HAP-1 (cell line): ENCODE results near the gene LRRC8B.

Experiments used
- DNase-seq, 2 experiments: peaks; one replicate each; pipeline ENCODE4 v3.0.0-alpha.2; 2016 to 2020; ENCODE audit warnings: low spot score in 2 of 2
- H3K27me3 ChIP-seq: fragments of 250-450 bp; sonication (Bioruptor Pico); 2 replicates; pipeline ENCODE4 v1.5.1; 2020; ENCODE audit warnings: low read depth, mild to moderate bottlenecking, moderate library complexity
- H3K36me3 ChIP-seq: fragments of 250-450 bp; sonication (Bioruptor Pico); replicated peaks from 2 replicates; pipeline ENCODE4 v1.5.1; 2020; ENCODE audit warnings: mild to moderate bottlenecking
- H3K4me1 ChIP-seq: fragments of 250-450 bp; sonication (Bioruptor Pico); 2 replicates; pipeline ENCODE4 v1.5.1; 2020; ENCODE audit warnings: mild to moderate bottlenecking
- H3K4me3 ChIP-seq: fragments of 250-450 bp; sonication (Bioruptor Pico); 2 replicates; pipeline ENCODE4 v1.5.1; 2020; ENCODE audit warnings: mild to moderate bottlenecking, moderate library complexity
- H3K9me3 ChIP-seq: fragments of 250-450 bp; sonication (Bioruptor Pico); 2 replicates; pipeline ENCODE4 v1.5.1; 2020; ENCODE audit warnings: mild to moderate bottlenecking, moderate library complexity
- in situ Hi-C: fragments of 300-500 bp; cut with MboI; formaldehyde crosslinking; loops from 3 replicates; pipeline ENCODE4 v1.14.3; 2020; ENCODE audit warnings: low sequenced_read_pairs, inconsistent platforms, mixed read lengths

Gene LRRC8B

DNA sequence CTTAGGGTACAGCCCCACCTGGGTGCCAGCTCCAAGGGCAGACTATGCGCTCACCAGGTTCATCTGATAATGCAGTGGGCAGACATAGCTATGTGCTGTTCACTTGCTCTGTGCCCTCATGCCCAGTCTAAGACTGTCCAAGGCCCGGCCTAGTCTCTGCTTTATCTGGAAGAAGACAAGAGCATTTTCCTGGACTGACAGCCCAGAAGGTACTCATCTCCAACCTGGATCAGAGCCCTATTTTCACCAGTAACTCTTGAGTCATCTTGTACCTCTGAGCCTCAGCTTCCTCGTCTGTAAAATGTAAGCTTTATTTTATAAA, 79.7 kb downstream of the LRRC8B start:
- Histone ChIP-seq H3K27me3 (no peaks in the 10 kb centered on the region), H3K9me3 (no peaks in the 10 kb centered on the region), H3K4me1 (peaks cover 5% of the 10 kb centered on the region), H3K4me3 (no peak overlapping the region), H3K36me3 (no peaks in the 10 kb centered on the region)
- in situ Hi-C loops = no loop called here
- no peak for DNase-seq

DNA sequence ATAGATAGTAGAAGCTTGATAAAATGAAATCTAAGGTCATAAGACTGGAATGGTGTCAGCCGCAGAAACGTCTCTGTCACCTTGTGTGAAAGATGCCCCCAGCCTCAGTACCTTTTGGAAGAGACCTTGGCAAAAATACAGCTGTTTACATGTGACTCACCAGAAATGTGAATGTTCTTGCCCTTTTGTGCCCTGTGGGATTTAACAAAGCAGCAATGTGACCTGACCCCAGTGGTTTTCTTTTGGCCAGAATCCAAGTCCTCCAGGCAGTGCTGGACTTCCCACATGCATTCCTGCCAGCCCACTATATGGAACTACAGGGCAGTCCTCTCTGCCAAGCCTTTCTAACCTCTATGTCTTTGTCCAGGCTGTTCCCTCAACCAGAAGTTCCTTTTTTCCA, 81.1 kb downstream of the LRRC8B start:
- peak in 1 of 2 experiments; percentile 22 for DNase-seq
- Histone ChIP-seq H3K36me3 (no peaks in the 10 kb centered on the region), H3K27me3 (no peaks in the 10 kb centered on the region), H3K9me3 (no peaks in the 10 kb centered on the region), H3K4me3 (no peak overlapping the region), H3K4me1 (no peaks in the 10 kb centered on the region)
- in situ Hi-C loops = no loop called here

DNA sequence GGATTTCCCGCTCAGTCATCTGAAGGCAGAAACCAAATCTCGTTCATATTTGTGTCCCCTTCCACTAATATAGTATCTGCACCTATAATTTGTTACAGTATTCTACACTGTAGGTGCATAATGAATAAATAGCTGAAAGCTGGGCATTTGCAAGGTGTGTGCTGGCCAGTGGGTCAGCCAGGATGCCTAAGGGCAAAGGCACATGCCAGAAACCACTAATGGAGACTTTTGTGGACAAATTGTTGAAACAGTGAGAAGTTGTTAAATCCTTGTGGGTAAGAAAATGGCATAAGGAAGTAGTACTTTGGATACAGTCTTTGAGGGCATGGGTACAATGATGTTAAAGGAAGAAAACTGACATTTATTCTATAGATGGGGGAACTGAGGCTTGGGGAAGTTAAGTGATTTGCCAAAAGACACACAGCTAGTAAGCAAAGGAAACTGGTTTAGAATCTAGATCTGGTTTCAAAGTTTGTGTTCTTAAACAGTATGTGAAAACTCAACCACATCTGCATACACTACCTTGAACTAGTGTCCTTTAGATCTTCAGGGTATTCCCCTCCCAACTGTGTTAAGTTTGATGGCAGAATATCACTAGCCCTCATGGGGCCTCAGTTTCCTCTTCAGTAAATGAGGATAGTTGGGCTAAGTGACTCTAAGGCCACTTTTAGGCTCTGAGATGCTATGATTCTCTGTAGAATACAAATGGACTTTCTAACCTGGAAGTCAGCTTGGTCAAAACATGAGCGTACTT, 81.8 kb downstream of the LRRC8B start:
- Histone ChIP-seq H3K4me1 (no peaks in the 10 kb centered on the region), H3K9me3 (no peaks in the 10 kb centered on the region), H3K4me3 (no peak overlapping the region), H3K27me3 (no peaks in the 10 kb centered on the region), H3K36me3 (no peaks in the 10 kb centered on the region)
- no peak for DNase-seq
- in situ Hi-C loops = no loop called here

DNA sequence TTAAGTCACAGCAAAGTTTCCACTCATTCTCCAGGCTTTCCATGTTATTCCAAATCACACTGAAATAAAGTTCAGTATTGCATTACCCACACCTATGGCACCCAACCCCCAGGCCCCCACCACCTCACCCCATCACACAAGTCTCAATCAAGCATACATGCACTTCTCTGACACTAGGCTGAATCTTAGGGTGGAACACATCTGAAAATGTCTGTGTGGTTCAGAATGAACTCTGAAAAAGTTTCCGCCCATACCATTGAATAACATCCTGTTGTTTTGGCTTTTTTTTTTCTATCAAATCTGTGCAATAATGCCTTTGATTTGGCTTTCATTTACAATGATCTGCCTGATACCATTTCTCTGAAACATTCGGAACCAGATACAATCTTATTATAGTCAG, 82.5 kb downstream of the LRRC8B start:
- Histone ChIP-seq H3K9me3 (no peaks in the 10 kb centered on the region), H3K27me3 (no peaks in the 10 kb centered on the region), H3K4me1 (peaks cover 4% of the 10 kb centered on the region), H3K36me3 (no peaks in the 10 kb centered on the region), H3K4me3 (no peak overlapping the region)
- in situ Hi-C loops = no loop called here
- no peak for DNase-seq

DNA sequence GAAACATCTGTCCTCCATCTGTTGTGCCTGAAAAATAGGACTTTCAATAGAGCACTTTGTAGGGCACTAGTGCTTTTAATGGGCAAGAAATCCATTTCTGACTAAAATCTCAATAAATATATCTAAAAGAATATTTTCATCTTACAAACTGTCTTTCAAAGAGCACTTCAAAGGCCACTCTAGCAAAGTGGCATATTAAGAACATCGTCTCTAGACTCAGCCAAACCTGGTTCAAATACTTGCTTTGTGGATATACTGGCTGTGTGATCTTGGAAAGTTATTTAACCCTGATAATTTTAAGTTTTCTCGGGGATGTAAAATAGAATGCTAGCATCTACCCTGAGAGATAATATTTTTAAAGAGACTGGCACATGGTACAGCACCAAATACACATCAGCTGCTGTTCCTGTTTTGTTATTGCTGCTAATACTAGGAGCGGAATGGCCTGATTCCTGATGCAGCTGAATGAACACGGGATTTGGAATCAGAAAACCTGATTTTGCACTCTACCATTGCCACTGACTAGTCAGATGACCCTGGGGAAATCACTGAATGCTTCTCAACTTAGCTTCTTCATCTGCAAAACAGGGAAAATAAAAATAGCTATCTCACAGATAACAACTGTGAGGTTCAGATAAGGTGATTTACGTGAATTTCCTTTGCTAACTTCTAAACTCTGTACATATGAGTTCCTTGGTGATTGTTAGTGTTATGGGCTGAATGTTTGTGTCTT, 83.1 kb downstream of the LRRC8B start:
- Histone ChIP-seq H3K36me3 (no peaks in the 10 kb centered on the region), H3K9me3 (no peaks in the 10 kb centered on the region), H3K4me1 (peaks cover 5% of the 10 kb centered on the region), H3K27me3 (no peaks in the 10 kb centered on the region), H3K4me3 (no peak overlapping the region)
- DNase-seq = no peak
- in situ Hi-C loops = no loop called here

DNA sequence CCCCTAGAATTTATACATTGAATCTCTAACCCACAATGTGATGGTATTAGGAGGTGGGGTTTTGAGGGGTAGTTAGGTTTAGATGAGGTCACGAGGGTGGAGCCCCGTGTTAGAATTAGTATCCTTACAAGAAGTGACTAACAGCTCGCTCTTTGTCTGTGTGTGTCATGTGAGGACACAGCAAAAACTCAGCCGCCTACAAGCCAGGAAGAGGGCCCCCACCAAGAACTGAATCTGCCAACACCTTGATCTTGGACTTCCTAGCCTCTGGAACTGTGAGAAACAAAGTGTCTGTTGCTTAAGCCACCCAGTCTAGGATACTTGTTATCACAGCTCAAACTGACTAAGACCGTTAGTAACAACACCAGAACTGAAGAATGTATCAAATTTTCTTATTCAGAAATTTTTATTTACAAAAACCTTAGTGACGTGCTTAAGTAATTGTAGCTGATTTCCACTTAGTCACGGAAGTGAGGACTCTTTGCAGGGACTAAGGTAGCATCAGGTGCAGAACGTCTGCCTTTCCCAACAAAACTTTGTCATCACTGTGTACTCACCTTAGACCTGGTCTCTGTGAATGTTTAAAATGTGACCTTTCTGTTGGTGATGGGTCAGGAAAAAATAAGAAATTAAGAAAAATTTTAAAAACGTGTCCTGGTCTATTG, 83.8 kb downstream of the LRRC8B start:
- in situ Hi-C loops = no loop called here

DNA sequence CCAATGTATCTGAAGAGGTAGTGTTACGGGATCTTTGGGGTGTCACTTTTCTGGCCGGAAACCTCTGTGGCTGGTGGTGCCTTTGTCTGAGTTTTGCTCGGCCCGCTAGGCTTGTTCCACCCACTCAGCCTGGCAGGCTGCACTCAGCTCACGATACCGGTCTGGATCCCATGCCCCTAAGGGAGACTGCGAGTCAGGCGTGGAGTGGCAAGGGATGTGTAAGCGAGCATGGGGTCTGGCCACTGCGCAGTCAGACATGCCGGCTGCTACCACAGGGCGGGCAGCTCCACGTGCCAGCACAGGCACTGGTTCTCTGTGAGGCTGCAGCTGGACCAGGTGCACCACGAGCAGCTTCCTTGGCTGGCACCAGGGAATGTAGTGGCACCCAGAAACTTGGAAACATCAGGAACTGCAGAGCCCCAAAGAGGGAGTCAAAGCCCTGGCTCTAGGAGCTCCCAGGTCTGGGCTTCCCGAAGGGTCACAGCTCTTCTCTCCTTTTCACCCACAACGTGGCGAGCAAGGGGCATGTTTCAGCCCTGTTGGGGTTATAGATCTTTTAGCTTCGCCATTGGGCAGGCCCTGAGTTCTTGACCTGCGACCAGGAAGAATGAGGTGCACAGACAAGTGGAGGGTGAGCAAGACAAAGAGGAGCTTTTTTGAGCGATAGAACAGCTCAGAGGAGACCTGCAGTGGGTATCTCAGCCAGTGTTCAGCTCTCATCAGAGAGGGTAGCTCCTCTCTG, 84.5 kb downstream of the LRRC8B start:
- Histone ChIP-seq H3K27me3 (no peaks in the 10 kb centered on the region), H3K4me3 (no peak overlapping the region), H3K4me1 (peaks cover 5% of the 10 kb centered on the region), H3K36me3 (no peaks in the 10 kb centered on the region), H3K9me3 (no peaks in the 10 kb centered on the region)
- no peak for DNase-seq
- in situ Hi-C loops = no loop called here

More for the DNA sequence above, 83.8 kb downstream of the LRRC8B start:
- H3K27me3 ChIP-seq = no peaks in the 10 kb centered on the region
- no peak for DNase-seq
- H3K4me3 ChIP-seq = no peak overlapping the region
- H3K36me3 ChIP-seq = no peaks in the 10 kb centered on the region
- H3K4me1 ChIP-seq = peaks cover 5% of the 10 kb centered on the region
- no peaks in the 10 kb centered on the region for H3K9me3 ChIP-seq

DNA sequence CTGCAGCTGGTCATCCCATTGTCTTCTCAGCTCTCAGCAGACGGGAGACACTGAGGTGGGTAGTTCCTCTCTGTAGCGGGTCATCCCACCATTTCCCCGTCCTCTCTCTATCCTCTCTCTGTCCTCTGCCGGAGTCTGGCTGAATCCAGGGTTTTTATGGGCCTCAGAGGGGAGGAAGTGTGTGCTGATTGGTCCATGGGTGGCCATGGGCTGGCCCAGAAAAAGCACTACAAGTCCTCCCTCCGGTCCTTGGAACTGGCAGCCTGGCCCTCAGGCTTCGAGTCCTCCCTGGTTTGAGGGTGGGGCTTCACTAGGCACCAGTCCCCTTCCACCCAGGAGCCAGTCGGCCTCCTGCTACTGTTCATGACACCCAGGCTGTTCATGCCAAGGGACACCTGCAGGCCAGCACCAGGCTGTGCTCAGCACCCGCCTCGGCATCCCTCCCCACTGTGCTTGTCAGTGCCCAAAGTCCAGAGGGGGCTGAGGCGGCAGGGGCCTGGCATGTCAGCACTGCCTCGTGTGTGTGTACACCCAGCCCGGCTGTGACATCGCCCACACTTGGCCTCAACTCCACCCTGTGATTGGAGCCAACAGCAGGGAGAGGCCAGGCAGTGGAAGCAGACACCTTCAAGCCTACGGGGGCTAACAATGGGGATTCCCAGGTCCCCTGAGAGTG, 85.3 kb downstream of the LRRC8B start:
- Histone ChIP-seq H3K4me3 (no peak overlapping the region), H3K4me1 (peaks cover 5% of the 10 kb centered on the region), H3K9me3 (no peaks in the 10 kb centered on the region), H3K36me3 (no peaks in the 10 kb centered on the region), H3K27me3 (no peaks in the 10 kb centered on the region)
- no peak for DNase-seq
- in situ Hi-C loops = no loop called here

DNA sequence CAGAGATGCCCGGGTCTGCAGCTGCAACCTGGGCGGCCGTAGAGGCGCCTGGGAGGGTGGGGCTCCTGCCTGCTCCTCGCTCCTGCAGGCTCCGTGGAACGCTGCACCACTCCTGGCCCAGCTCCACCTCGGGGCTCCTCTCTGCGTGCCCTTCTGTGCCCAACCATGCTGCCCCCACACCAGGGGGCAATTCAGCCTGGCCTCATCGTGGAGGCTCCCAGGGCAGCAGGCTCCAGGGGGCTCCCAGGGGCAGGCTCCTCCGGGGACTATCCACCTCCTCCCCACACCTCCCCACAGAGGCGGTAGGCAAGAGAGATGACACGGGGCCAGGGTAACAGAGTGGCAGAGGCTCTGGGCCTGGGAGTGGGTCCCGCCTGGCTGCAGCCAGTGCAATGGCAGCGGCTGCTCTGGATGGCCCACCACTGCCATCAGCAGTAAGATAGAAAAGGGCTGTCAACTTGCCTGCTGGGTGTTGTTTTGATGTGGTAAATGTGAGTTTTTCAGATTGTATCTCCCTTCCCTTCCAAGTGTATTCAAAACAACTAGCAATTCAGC, 85.9 kb downstream of the LRRC8B start:
- Histone ChIP-seq H3K4me3 (no peak overlapping the region), H3K9me3 (no peaks in the 10 kb centered on the region), H3K36me3 (no peaks in the 10 kb centered on the region), H3K27me3 (no peaks in the 10 kb centered on the region), H3K4me1 (peaks cover 5% of the 10 kb centered on the region)
- no peak for DNase-seq
- in situ Hi-C loops = no loop called here

DNA sequence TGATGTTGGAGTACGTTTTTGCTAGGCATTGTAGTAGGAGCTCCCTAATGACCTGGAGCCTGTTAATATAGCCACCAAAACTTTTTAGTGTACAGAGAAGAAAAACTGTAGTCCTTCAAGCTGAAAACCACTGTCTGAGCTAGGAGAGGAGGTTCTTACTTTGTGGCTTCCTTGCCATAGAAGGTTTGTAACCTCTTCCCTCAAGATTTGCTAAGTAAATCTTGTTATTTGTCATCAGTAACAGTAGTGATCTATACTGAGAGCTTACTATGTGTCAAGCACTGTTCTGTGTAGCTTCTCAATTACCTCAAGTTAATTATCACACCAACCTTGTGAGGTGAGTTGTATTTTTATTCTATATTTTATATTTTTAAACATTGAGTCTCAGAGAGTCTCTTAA, 87.1 kb downstream of the LRRC8B start:
- H3K9me3 ChIP-seq = no peaks in the 10 kb centered on the region
- H3K4me1 ChIP-seq = peaks cover 5% of the 10 kb centered on the region
- DNase-seq = no peak
- in situ Hi-C loops = no loop called here
- no peak overlapping the region for H3K4me3 ChIP-seq
- H3K36me3 ChIP-seq = no peaks in the 10 kb centered on the region
- no peaks in the 10 kb centered on the region for H3K27me3 ChIP-seq

DNA sequence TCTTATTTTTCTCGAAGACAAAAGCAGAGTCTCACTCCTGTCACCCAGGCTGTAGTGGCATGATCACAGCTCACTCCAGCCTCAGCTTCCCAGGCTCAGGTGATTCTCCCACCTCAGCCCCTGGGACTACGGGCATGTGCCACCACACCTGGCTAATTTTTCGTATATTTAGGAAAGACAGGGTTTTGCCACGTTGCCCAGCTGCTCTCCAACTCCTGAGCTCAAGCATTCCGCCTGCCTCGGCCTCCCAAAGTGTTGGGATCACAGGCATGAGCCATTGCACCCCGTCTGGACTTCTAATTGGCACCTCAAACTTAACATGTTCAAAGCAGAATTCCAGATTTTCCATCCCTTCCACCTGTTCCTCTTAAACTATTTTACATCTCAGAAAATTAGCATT, 89.3 kb downstream of the LRRC8B start:
- DNase-seq = no peak
- peaks cover 5% of the 10 kb centered on the region for H3K4me1 ChIP-seq
- no peaks in the 10 kb centered on the region for H3K27me3 ChIP-seq
- H3K36me3 ChIP-seq = no peaks in the 10 kb centered on the region
- H3K4me3 ChIP-seq = no peak overlapping the region
- no peaks in the 10 kb centered on the region for H3K9me3 ChIP-seq
- in situ Hi-C loops = no loop called here

DNA sequence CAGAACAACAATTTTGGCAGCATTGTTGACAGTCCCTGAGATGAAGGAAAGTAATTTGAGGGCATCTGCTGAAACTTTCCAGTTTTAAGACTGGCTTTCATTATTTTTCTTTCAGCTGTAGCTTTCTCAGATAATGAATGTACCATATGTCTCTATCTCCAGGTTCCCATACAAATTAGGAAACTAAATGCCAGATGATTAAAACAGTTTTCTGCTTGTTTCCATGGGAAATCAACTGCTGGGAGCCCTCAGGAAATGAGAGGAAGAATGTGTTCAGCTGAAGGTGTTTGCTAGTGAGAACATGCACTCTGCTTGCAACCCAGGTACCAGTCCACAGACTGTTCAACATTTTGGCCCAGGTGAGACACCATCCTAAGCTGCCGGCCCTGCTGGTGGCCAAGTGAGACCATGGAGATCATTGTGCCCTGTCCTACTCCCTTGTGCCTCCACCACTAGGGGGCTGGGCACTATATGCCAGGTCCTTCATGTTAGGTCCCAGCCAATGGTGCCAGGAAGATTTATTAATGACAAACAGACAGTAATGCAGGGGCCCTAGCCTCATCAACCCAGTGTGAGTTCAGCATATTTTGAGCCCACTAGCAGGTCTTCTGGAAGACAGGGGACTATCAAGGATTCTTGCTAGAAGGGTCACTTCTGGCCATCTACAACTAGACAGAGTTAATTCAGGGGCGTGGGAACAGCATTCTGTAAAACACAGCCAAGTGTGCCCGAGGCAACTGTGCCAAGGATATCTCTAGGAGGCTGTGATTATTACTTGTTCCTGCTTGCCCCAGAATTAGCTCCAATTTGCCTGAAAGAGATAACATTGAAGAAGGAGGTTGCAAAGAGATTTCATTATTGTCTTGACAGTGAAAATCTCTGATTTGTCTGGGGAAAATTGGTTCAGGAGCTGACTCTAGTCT, 91.3 kb downstream of the LRRC8B start:
- no peak overlapping the region for H3K4me3 ChIP-seq
- H3K36me3 ChIP-seq = no peaks in the 10 kb centered on the region
- H3K27me3 ChIP-seq = no peaks in the 10 kb centered on the region
- DNase-seq = no peak
- H3K4me1 ChIP-seq = peaks cover 5% of the 10 kb centered on the region
- no peaks in the 10 kb centered on the region for H3K9me3 ChIP-seq
- in situ Hi-C loops = no loop called here
